Vagina (tissue), 2 donors: ENCODE data around the gene LMOD3.

ENCODE experiments used
- POLR2A ChIP-seq, 2 donors: fragments of 450-650 bp; IDR thresholded peaks; one replicate each; pipeline ENCODE4 v1.6.1; 2017; ENCODE audit warnings: antibody characterized with exemption in 2 of 2, mild to moderate bottlenecking in 2 of 2, moderate library complexity in 2 of 2
- POLR2AphosphoS5 ChIP-seq, 2 donors: sonication (generic); formaldehyde crosslinking; IDR thresholded peaks; one replicate each; pipeline ENCODE4 v1.9.0; 2017; ENCODE audit warnings: antibody characterized with exemption in 2 of 2, mild to moderate bottlenecking in 2 of 2, low read depth in 1 of 2; ENCODE audit not compliant: insufficient read depth in 1 of 2
- TF ChIP-seq, protein P1 (sequence below), 3 experiments: fragments of 450-650 bp in 2 of 3; fragments of 200-600 bp in 1 of 3; sonication (generic) in 1 of 3; IDR thresholded peaks; one replicate each; pipeline ENCODE4 v1.5.1; 2017 to 2019; ENCODE audit warnings: antibody characterized with exemption in 3 of 3, mild to moderate bottlenecking in 2 of 3, moderate library complexity in 2 of 3

DNA sequence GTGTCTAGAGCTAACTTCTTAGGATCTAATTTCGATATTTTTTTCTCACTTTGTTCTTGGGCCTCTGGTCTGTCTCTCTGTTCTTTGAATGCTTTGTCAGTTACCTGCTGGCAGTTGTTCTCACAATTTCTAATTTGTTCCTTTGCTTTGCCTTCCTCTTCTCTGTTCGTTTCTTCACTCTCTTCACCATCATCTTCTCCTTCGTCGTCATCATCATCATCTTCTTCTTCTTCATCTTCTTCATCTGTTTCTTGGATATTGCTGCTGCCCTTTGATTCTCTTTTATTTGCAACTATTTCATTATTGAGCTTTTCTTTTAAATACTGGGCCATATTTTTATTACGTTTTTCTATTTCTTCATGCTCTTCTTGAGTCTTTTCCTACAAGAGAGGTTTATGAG, 2.7 kb downstream of the LMOD3 start:
- TF ChIP-seq, protein P1, sequence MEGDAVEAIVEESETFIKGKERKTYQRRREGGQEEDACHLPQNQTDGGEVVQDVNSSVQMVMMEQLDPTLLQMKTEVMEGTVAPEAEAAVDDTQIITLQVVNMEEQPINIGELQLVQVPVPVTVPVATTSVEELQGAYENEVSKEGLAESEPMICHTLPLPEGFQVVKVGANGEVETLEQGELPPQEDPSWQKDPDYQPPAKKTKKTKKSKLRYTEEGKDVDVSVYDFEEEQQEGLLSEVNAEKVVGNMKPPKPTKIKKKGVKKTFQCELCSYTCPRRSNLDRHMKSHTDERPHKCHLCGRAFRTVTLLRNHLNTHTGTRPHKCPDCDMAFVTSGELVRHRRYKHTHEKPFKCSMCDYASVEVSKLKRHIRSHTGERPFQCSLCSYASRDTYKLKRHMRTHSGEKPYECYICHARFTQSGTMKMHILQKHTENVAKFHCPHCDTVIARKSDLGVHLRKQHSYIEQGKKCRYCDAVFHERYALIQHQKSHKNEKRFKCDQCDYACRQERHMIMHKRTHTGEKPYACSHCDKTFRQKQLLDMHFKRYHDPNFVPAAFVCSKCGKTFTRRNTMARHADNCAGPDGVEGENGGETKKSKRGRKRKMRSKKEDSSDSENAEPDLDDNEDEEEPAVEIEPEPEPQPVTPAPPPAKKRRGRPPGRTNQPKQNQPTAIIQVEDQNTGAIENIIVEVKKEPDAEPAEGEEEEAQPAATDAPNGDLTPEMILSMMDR (IDR thresholded peaks at IDR 0.05) = no peak
- TF ChIP-seq POLR2AphosphoS5 (IDR thresholded peaks at IDR 0.05; ENCODE audit: insufficient read depth in 1 of 2, low read depth in 1 of 2) (no peak), POLR2A (IDR thresholded peaks at IDR 0.05) (no peak)
